H1 (cell line): Measurements from ENCODE around the gene RAB39A. TPM values are rescaled to one million over a fixed set of nuclear protein-coding genes. Genes with fewer than 3 reads are reported as not detected.

Experiments used
- GTF2F1 ChIP-seq: IDR thresholded peaks from 2 replicates; pipeline ENCODE4 v1.6.1; 2012; ENCODE audit warnings: low read depth, low read length, improper control_type of control experiment, borderline replicate concordance
- KDM5A ChIP-seq: fragments of 200-600 bp; IDR thresholded peaks from 2 replicates; pipeline ENCODE4 v1.7.1; 2012; ENCODE audit warnings: mild to moderate bottlenecking, low read length, inconsistent platforms, mixed read lengths
- polyA plus RNA-seq, 7 experiments: library from polyadenylated mRNA; depleted of rRNA in 3 of 7; stranded (reverse) in 5 of 7; unstranded in 2 of 7; fragments of >200 nt in 5 of 7; fragments of 200-250 nt in 2 of 7; gene quantifications; 1 replicate in 5 of 7; 2 replicates in 1 of 7; 4 replicates in 1 of 7; pipeline versions ENCODE4 v1.2.1 to v1.2.3, GENCODE V29; 2011 to 2013; ENCODE audit warnings: missing spikeins in 2 of 7, mixed read lengths in 2 of 7
- total RNA-seq: library from RNA; stranded (reverse); fragmentation: NEBNext Ultra II Directional; extraction: Animal tissue kit (Norgen Biotek cat#: 25700); gene quantifications from 2 replicates; pipeline ENCODE4 v1.2.1, GENCODE V29; 2021
- TF ChIP-seq, protein P1 (sequence below): IDR thresholded peaks from 2 replicates; pipeline ENCODE4 v1.6.1; 2012; ENCODE audit warnings: inconsistent platforms

Gene RAB39A
- total and polyA plus RNA-seq, 2 of the 8 experiments (the other 6 are each of a cell fraction or from before 2014, with no cell fraction given): 7.1 to 19.1 TPM

GRCh38 chr11:107929611-107930200, 1.5 kb downstream of the RAB39A start (continued):
- no peak for TF ChIP-seq GTF2F1
- TF ChIP-seq KDM5A: no peak
- TF ChIP-seq, protein P1, sequence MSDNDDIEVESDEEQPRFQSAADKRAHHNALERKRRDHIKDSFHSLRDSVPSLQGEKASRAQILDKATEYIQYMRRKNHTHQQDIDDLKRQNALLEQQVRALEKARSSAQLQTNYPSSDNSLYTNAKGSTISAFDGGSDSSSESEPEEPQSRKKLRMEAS: no peak
